Tongue (tissue), 1 donor: ENCODE results near the gene CYB561D1. TPM values are rescaled to one million over a fixed set of nuclear protein-coding genes. Genes with fewer than 3 reads are reported as not detected.

Experiments used
- total RNA-seq: library from RNA; depleted of rRNA; stranded (reverse); fragments of >200 nt; gene quantifications from one replicate; pipeline ENCODE4 v1.2.3, GENCODE V29; 2014

CYB561D1 gene
- total RNA-seq, 1 donor from 2014 or later: 6.3 TPM

Other genes with a start within 250 kb of the CYB561D1 start
- gene CELSR2, start 244.6 kb upstream of the CYB561D1 start, total RNA-seq: 16.7 TPM
- gene PSRC1, start 210.9 kb upstream of the CYB561D1 start, total RNA-seq: 5.4 TPM
- not detected for gene MYBPHL, start 187.1 kb upstream of the CYB561D1 start, total RNA-seq
- gene SORT1, start 96.2 kb upstream of the CYB561D1 start, total RNA-seq: 30.6 TPM
- gene PSMA5, start 67.6 kb upstream of the CYB561D1 start, total RNA-seq: 25.7 TPM
- 61.5 TPM for gene SYPL2, start 27.5 kb upstream of the CYB561D1 start, total RNA-seq
- gene ATXN7L2, start 10.2 kb upstream of the CYB561D1 start, total RNA-seq: 2.2 TPM
- 9.1 TPM for gene AMIGO1, start 15.6 kb downstream of the CYB561D1 start, total RNA-seq
- gene GPR61, start 45.8 kb downstream of the CYB561D1 start, total RNA-seq: 0.62 TPM
- 10.1 TPM for gene GNAI3, start 54.5 kb downstream of the CYB561D1 start, total RNA-seq
- 0.21 TPM for gene GNAT2, start 125.5 kb downstream of the CYB561D1 start, total RNA-seq
- gene AMPD2, start 125.7 kb downstream of the CYB561D1 start, total RNA-seq: 39.3 TPM
- 11.4 TPM for gene GSTM4, start 162.0 kb downstream of the CYB561D1 start, total RNA-seq
- gene GSTM2, start 174.0 kb downstream of the CYB561D1 start, total RNA-seq: 62.2 TPM
- gene GSTM1, start 193.7 kb downstream of the CYB561D1 start, total RNA-seq: not detected
- 4.4 TPM for gene GSTM5, start 218.2 kb downstream of the CYB561D1 start, total RNA-seq
- gene GSTM3, start 246.9 kb downstream of the CYB561D1 start, total RNA-seq: 48.0 TPM